Activated naive CD8-positive, alpha-beta T cell treated with anti-CD3 and anti-CD28 coated beads, Interleukin-2, amount 10 ng/mL, durations not matched to agents 7 days and 5 days (primary cell): Measurements from ENCODE around the gene TPRX2. TPM values are rescaled to one million over a fixed set of nuclear protein-coding genes. Genes with fewer than 3 reads are reported as not detected.
"Not testable (repeated sequence)": the region's sequence is repeated elsewhere in the genome, so short reads cannot be mapped to it uniquely, and the experiment has no call there.

ENCODE experiments used
- ATAC-seq: fragments of 150-1000 bp; cut with Tn5 transposase; one replicate; pipeline ENCODE4 v1.10.0; 2021; ENCODE audit warnings: low read depth, moderate library complexity
- POLR2A ChIA-PET: fragments of 350-600 bp; sonication (Branson Sonifier 250); formaldehyde crosslinking; loops from one replicate; lab custom pipeline; 2021; ENCODE audit warnings: antibody characterized with exemption; lab: Charles Lee
- DNase-seq: peaks from one replicate; pipeline ENCODE4 v3.0.0; 2021
- H3K27ac Mint-ChIP-seq: one replicate; pipeline ENCODE4 v1.8.0; 2022; ENCODE audit warnings: mild to moderate bottlenecking, mixed read lengths
- H3K27me3 Mint-ChIP-seq: one replicate; pipeline ENCODE4 v1.8.0; 2022; ENCODE audit warnings: mild to moderate bottlenecking, moderate library complexity, mixed read lengths
- H3K36me3 Mint-ChIP-seq: one replicate; pipeline ENCODE4 v1.8.0; 2021; ENCODE audit warnings: mild to moderate bottlenecking, mixed read lengths
- H3K4me1 Mint-ChIP-seq: one replicate; pipeline ENCODE4 v1.8.0; 2021; ENCODE audit warnings: mixed read lengths
- H3K4me3 Mint-ChIP-seq: one replicate; pipeline ENCODE4 v1.8.0; 2022; ENCODE audit warnings: mild to moderate bottlenecking, moderate library complexity, mixed read lengths
- H3K9me3 Mint-ChIP-seq: one replicate; pipeline ENCODE4 v1.8.0; 2021; ENCODE audit warnings: mixed read lengths
- total RNA-seq, 2 experiments: library from RNA; stranded (reverse); gene quantifications; one replicate each; pipeline ENCODE4 v1.2.3, GENCODE V29; 2021

TPRX2 gene, protein sequence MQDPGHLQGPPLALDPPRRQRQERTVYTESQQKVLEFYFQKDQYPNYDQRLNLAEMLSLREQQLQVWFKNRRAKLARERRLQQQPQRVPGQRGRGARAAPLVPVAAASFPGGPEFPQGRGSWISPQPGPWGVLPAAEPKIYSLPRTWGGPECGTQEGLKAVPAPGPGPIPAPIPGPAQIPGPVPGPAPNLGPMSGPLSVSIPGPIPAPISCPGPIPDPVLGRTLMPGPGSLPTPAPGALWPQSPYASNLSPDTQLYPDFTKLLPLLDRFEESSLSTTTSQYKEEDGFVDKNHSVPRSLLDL
- not detected for total RNA-seq

DNA sequence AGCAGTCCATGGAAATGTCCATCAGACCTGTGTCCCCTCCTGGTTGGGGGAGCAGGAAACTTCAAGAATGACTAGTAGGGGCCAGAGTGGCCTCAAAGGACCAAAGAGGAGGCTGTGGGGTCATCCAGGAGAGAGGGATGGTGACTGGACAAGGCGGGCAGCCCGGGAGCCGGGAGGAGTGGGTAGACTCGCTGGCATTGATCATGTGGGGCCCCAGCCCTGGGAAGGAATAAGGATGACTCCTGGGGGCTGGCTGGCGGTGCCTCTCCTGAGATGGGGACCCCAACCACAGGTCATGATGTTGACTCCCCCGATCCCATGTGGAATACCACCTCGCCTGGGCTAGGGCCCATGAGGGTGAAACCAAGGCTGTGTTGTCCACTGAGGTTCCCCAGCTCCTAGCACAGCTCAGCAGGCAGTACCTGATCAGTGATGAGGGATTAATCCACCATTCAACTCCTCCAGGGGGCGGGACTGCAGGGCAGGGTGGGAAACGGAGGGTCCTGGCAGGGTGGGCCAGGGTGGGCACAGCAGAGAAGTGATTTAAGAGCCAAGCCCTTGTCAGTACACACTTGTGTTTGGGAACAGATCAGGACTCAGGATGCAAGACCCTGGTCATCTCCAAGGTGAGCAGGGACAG is at the start of gene TPRX2:
TSS of gene TPRX2 (plus strand) at position 590 of the 640 bp plus-strand sequence. CDS start at position 602, 12 bp downstream.
- H3K4me3 Mint-ChIP-seq, DNase-seq, H3K9me3 Mint-ChIP-seq, POLR2A ChIA-PET, H3K36me3 Mint-ChIP-seq, H3K4me1 Mint-ChIP-seq, H3K27ac Mint-ChIP-seq, ATAC-seq: not testable (repeated sequence)
- H3K27me3 Mint-ChIP-seq = peaks cover 17% of the 10 kb centered on the region

DNA sequence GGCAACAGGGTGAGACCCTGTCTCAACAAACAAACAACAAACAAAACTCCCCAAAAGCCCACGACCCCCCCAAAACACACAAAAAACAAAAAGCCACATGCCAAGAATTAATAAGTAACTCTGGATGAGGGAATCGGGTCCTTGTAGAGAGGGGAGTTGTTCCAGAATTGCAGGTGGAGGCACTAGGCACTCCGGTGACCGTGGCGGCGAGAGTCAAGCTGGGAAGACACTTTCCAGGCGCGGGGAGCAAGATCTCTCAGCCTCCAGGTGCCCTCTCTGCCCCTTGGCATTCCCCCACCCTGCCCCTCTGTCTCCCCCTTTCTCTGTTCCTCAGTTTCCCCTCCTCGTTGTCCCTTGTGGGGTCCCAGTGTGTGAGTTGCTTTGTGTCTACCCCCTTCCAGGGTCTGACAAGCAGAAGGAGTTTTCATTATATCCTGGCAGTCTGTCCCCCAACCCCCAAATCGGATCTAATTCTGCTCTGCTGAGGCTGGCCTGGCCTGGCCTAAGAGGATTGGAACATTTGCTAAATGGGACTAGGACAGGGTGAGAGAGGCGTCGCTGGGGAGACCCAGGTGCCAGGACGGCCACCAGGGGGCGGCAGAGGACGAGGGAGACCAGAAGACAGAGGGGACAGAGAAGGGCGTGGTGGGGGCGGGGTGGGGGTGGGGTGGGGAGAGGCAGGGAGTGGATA is 45.6 kb upstream of the TPRX2 start:
- ATAC-seq = peak; percentile 80
- no peaks in the 10 kb centered on the region for H3K4me1 Mint-ChIP-seq
- H3K4me3 Mint-ChIP-seq = no peak overlapping the region
- H3K36me3 Mint-ChIP-seq = no peaks in the 10 kb centered on the region
- peaks cover 8% of the 10 kb centered on the region for H3K27me3 Mint-ChIP-seq
- no peaks in the 10 kb centered on the region for H3K9me3 Mint-ChIP-seq
- DNase-seq = peak; percentile 86
- POLR2A ChIA-PET = no interaction called here
- H3K27ac Mint-ChIP-seq = no peak overlapping the region

GRCh38 chr19:47813995-47814328 is 45.1 kb upstream of the TPRX2 start:
- DNase-seq (no peak), ATAC-seq (peak; percentile 22)
- H3K9me3 Mint-ChIP-seq = no peaks in the 10 kb centered on the region
- no peak overlapping the region for H3K27ac Mint-ChIP-seq
- H3K36me3 Mint-ChIP-seq = no peaks in the 10 kb centered on the region
- no peaks in the 10 kb centered on the region for H3K4me1 Mint-ChIP-seq
- H3K4me3 Mint-ChIP-seq = no peak overlapping the region
- POLR2A ChIA-PET = no interaction called here
- H3K27me3 Mint-ChIP-seq = peaks cover 13% of the 10 kb centered on the region

DNA sequence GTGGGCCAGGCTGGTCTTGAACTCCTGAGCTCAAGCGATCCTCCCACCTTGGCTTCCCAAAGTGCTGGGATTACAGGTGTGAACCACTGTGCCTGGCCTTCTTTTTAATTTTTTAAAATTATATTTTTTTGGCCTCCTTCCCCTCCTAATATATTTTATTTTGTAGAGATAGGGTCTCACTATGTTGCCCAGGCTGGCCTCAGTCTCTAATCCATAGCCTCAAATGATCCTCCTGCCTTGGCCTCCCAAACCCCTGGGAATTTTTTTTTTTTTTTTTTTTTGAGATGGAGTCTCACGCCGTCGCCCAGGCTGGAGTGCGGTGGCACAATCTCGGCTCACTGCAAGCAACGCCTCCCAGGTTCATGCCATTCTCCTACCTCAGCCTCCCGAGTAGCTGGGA is 42.8 kb upstream of the TPRX2 start:
- POLR2A ChIA-PET, ATAC-seq, H3K36me3 Mint-ChIP-seq, H3K27ac Mint-ChIP-seq, DNase-seq, H3K4me1 Mint-ChIP-seq, H3K9me3 Mint-ChIP-seq, H3K4me3 Mint-ChIP-seq: not testable (repeated sequence)
- H3K27me3 Mint-ChIP-seq = peaks cover 32% of the 10 kb centered on the region

- H3K27ac Mint-ChIP-seq, H3K4me3 Mint-ChIP-seq, POLR2A ChIA-PET, DNase-seq, ATAC-seq, H3K36me3 Mint-ChIP-seq, H3K9me3 Mint-ChIP-seq, H3K4me1 Mint-ChIP-seq: not testable (repeated sequence)
- peaks cover 28% of the 10 kb centered on the region for H3K27me3 Mint-ChIP-seq
Observed at GRCh38 chr19:47818221-47818620, 40.8 kb upstream of the TPRX2 start.

GRCh38 chr19:47819858-47820257 is 39.2 kb upstream of the TPRX2 start:
- ATAC-seq (no peak), DNase-seq (no peak)
- peaks cover 4% of the 10 kb centered on the region for H3K4me1 Mint-ChIP-seq
- H3K27ac Mint-ChIP-seq = no peak overlapping the region
- POLR2A ChIA-PET = no interaction called here
- H3K9me3 Mint-ChIP-seq = no peaks in the 10 kb centered on the region
- H3K4me3 Mint-ChIP-seq = peak overlapping the region; percentile 24
- no peaks in the 10 kb centered on the region for H3K36me3 Mint-ChIP-seq
- H3K27me3 Mint-ChIP-seq = peaks cover 28% of the 10 kb centered on the region

GRCh38 chr19:47820410-47820809 is 38.6 kb upstream of the TPRX2 start:
- POLR2A ChIA-PET = no interaction called here

DNA sequence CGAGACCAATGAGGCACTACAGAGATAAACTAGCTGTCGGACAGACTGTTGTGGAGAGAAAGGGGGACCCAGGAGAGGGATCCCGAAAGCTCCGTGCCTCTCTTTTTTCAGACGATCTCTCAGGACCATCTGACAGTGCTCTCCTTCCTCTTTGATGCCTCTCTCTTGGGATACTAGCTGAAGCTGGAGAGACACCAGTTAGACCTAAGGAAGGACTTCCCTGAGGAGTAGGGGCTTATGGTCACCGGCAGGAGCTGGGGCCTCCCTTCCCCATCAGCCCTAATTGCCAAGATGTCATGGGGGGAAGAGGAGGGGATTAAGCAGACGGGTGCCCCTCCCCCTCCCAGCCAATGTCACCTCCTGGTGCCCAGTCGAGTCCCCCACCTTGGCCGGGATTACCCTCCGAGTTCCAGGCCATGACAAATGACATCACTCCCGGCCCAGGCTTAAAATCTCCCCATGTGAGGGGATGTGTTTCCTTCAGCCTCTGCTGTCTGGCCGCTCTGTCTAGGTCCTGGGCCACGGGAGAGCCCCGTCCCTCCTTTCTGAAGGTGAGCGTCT is 37.5 kb upstream of the TPRX2 start, which contains the start of gene CRX:
TSS of gene CRX (plus strand) at position 478 of the 561 bp plus-strand sequence. CDS start 12,507 bp downstream, outside the sequence.
- Mint-ChIP-seq H3K4me1 (peaks cover 4% of the 10 kb centered on the region), H3K4me3 (no peak within 1 kb of the TSS), H3K27me3 (peaks cover 28% of the 10 kb centered on the region), H3K36me3 (no peaks in the 10 kb centered on the region), H3K27ac (no peak within 1 kb of the TSS), H3K9me3 (no peaks in the 10 kb centered on the region)
- DNase-seq = no peak
- POLR2A ChIA-PET = no interaction called here
- ATAC-seq = no peak

More at GRCh38 chr19:47820410-47820809, 38.6 kb upstream of the TPRX2 start:
- H3K4me1 Mint-ChIP-seq = peaks cover 4% of the 10 kb centered on the region
- H3K27me3 Mint-ChIP-seq = peaks cover 28% of the 10 kb centered on the region
- DNase-seq (no peak), ATAC-seq (no peak)
- no peak overlapping the region for H3K27ac Mint-ChIP-seq
- H3K4me3 Mint-ChIP-seq = no peak overlapping the region
- no peaks in the 10 kb centered on the region for H3K36me3 Mint-ChIP-seq
- no peaks in the 10 kb centered on the region for H3K9me3 Mint-ChIP-seq

GRCh38 chr19:47824396-47824795 is 34.6 kb upstream of the TPRX2 start:
- Mint-ChIP-seq H3K9me3 (no peaks in the 10 kb centered on the region), H3K36me3 (no peaks in the 10 kb centered on the region)

GRCh38 chr19:47826800-47827199 is 32.2 kb upstream of the TPRX2 start:
- Mint-ChIP-seq H3K27ac (no peak overlapping the region), H3K4me1 (no peaks in the 10 kb centered on the region), H3K4me3 (no peak overlapping the region), H3K27me3 (peaks cover 4% of the 10 kb centered on the region), H3K36me3 (no peaks in the 10 kb centered on the region), H3K9me3 (no peaks in the 10 kb centered on the region)
- POLR2A ChIA-PET = no interaction called here
- no peak for DNase-seq
- ATAC-seq = no peak

More at GRCh38 chr19:47824396-47824795, 34.6 kb upstream of the TPRX2 start:
- no peak overlapping the region for H3K4me3 Mint-ChIP-seq
- no peak overlapping the region for H3K27ac Mint-ChIP-seq
- H3K4me1 Mint-ChIP-seq = peaks cover 4% of the 10 kb centered on the region
- POLR2A ChIA-PET = no interaction called here
- peaks cover 19% of the 10 kb centered on the region for H3K27me3 Mint-ChIP-seq
- DNase-seq = no peak
- ATAC-seq = no peak

DNA sequence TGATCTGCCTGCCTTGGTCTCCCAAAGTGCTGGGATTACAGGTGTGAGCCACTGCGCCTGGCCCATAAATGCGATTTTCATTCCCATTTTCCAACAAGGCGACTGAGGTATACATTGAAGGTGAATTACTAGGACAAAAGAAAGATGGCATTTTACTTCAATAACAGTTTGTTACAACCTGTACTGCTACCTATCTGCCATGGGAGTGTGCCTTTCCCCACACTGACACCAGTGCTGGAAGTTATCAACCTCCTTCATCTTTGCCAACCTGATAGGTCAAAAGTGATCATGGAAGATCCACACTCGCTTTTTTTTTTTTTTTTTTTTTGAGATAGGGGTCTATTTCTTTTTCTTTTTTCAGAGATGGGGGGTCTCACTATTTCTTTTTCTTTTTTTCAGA is 26.3 kb upstream of the TPRX2 start:
- Mint-ChIP-seq H3K9me3 (no peaks in the 10 kb centered on the region), H3K27me3 (peaks cover 4% of the 10 kb centered on the region), H3K36me3 (no peaks in the 10 kb centered on the region), H3K4me1 (no peaks in the 10 kb centered on the region), H3K4me3 (no peak overlapping the region), H3K27ac (no peak overlapping the region)
- DNase-seq (no peak), ATAC-seq (no peak)
- POLR2A ChIA-PET = no interaction called here

GRCh38 chr19:47836038-47836437 is 23.0 kb upstream of the TPRX2 start:
- ATAC-seq (no peak), DNase-seq (no peak)
- POLR2A ChIA-PET = no interaction called here
- Mint-ChIP-seq H3K4me1 (no peaks in the 10 kb centered on the region), H3K4me3 (no peak overlapping the region), H3K27me3 (no peaks in the 10 kb centered on the region), H3K36me3 (no peaks in the 10 kb centered on the region), H3K27ac (no peak overlapping the region), H3K9me3 (no peaks in the 10 kb centered on the region)

DNA sequence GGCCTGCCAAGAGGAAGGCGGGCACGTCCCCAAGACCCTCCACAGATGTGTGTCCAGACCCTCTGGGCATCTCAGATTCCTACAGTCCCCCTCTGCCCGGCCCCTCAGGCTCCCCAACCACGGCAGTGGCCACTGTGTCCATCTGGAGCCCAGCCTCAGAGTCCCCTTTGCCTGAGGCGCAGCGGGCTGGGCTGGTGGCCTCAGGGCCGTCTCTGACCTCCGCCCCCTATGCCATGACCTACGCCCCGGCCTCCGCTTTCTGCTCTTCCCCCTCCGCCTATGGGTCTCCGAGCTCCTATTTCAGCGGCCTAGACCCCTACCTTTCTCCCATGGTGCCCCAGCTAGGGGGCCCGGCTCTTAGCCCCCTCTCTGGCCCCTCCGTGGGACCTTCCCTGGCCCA is 19.6 kb upstream of the TPRX2 start:
- H3K36me3 Mint-ChIP-seq = no peaks in the 10 kb centered on the region
- H3K27ac Mint-ChIP-seq = no peak overlapping the region
- no peaks in the 10 kb centered on the region for H3K27me3 Mint-ChIP-seq
- no peaks in the 10 kb centered on the region for H3K9me3 Mint-ChIP-seq
- no peak for DNase-seq
- no peak for ATAC-seq
- H3K4me1 Mint-ChIP-seq = no peaks in the 10 kb centered on the region
- POLR2A ChIA-PET = no interaction called here
- H3K4me3 Mint-ChIP-seq = no peak overlapping the region
